GM12878 (cell line): Measurements from ENCODE around the gene ANAPC2. TPM values are rescaled to one million over a fixed set of nuclear protein-coding genes. Genes with fewer than 3 reads are reported as not detected.

Experiments
- ATF3 ChIP-seq: IDR thresholded peaks from 2 replicates; pipeline ENCODE4 v1.6.1; 2011; ENCODE audit warnings: low read depth, mild to moderate bottlenecking, low read length, moderate library complexity, borderline replicate concordance; ENCODE audit errors: extremely low read depth
- ATF7 ChIP-seq: fragments of 450-650 bp; IDR thresholded peaks from 2 replicates; pipeline ENCODE4 v1.6.1; 2016; ENCODE audit warnings: low read depth, mild to moderate bottlenecking
- BCL11A ChIP-seq: IDR thresholded peaks from 2 replicates; pipeline ENCODE4 v1.6.1; 2011; ENCODE audit warnings: low read depth, low read length
- BHLHE40 ChIP-seq, 2 experiments: fragments of 450-650 bp in 1 of 2; IDR thresholded peaks; 2 replicates each; pipeline ENCODE4 v1.6.1; 2011 to 2017; ENCODE audit warnings: low read depth in 2 of 2, borderline replicate concordance in 1 of 2, improper control_type of control experiment in 1 of 2, low read length in 1 of 2, mild to moderate bottlenecking in 1 of 2
- CHD1 ChIP-seq: IDR thresholded peaks from 2 replicates; pipeline ENCODE4 v1.6.1; 2012; ENCODE audit warnings: low read depth, low read length, improper control_type of control experiment
- FOXM1 ChIP-seq: IDR thresholded peaks from 2 replicates; pipeline ENCODE4 v1.6.1; 2012; ENCODE audit warnings: low read depth, mild to moderate bottlenecking, inconsistent platforms, low read length, moderate library complexity
- IKZF2 ChIP-seq, 2 experiments: fragments of 450-650 bp; IDR thresholded peaks; 2 replicates each; pipeline ENCODE4 v1.6.1; 2017; ENCODE audit warnings: mild to moderate bottlenecking in 2 of 2, moderate library complexity in 2 of 2
- IRF3 ChIP-seq: fragments of 450-650 bp; IDR thresholded peaks from 2 replicates; pipeline ENCODE4 v1.6.1; 2014; ENCODE audit warnings: mild to moderate bottlenecking
- JUNB ChIP-seq: IDR thresholded peaks from 2 replicates; pipeline ENCODE4 v1.6.1; 2016; ENCODE audit warnings: antibody characterized with exemption, mild to moderate bottlenecking
- KDM1A ChIP-seq: fragments of 200-600 bp; sonication (generic); IDR thresholded peaks from 2 replicates; pipeline ENCODE4 v1.6.1; 2016; ENCODE audit warnings: borderline replicate concordance
- MXI1 ChIP-seq: fragments of 150-350 bp; IDR thresholded peaks from 2 replicates; pipeline ENCODE4 v1.6.1; 2011; ENCODE audit warnings: low read depth, mild to moderate bottlenecking, inconsistent platforms, low read length, improper control_type of control experiment
- MYC ChIP-seq: IDR thresholded peaks from 2 replicates; pipeline ENCODE4 v1.6.1; 2011; ENCODE audit warnings: mild to moderate bottlenecking, low read length, moderate library complexity, inconsistent platforms; ENCODE audit not compliant: insufficient read depth, insufficient replicate concordance, insufficient read length, severe bottlenecking
- NBN ChIP-seq: fragments of 450-650 bp; IDR thresholded peaks from 2 replicates; pipeline ENCODE4 v1.6.1; 2016
- NFYB ChIP-seq: IDR thresholded peaks from 2 replicates; pipeline ENCODE4 v1.6.1; 2011; ENCODE audit warnings: low read depth, mild to moderate bottlenecking, low read length, improper control_type of control experiment, moderate library complexity; ENCODE audit not compliant: insufficient read depth
- NKRF ChIP-seq: fragments of 450-650 bp; conservative IDR thresholded peaks from 2 replicates; pipeline ENCODE4 v1.6.1; 2017; ENCODE audit warnings: mild to moderate bottlenecking, moderate library complexity
- NRF1 ChIP-seq: conservative IDR thresholded peaks from 2 replicates; pipeline ENCODE4 v1.6.1; 2011; ENCODE audit warnings: mild to moderate bottlenecking, low read depth, low read length, improper control_type of control experiment
- PAX5 ChIP-seq: IDR thresholded peaks from 2 replicates; pipeline ENCODE4 v1.6.1; 2011; ENCODE audit warnings: low read depth, low read length, borderline replicate concordance
- RB1 ChIP-seq: fragments of 450-650 bp; formaldehyde crosslinking; IDR thresholded peaks from 2 replicates; pipeline ENCODE4 v1.6.1; 2017; ENCODE audit warnings: mild to moderate bottlenecking, borderline replicate concordance
- SUZ12 ChIP-seq: fragments of 200-600 bp; sonication (generic); IDR thresholded peaks from one replicate; pipeline ENCODE4 v1.6.1; 2018; ENCODE audit warnings: antibody characterized with exemption, mild to moderate bottlenecking; ENCODE audit not compliant: unreplicated experiment
- ZNF274 ChIP-seq: IDR thresholded peaks from one replicate; pipeline ENCODE4 v1.8.0; 2011; ENCODE audit not compliant: insufficient read length, insufficient read depth
- ZNF592 ChIP-seq: fragments of 450-650 bp; IDR thresholded peaks from 2 replicates; pipeline ENCODE4 v1.6.1; 2017; ENCODE audit warnings: mild to moderate bottlenecking, moderate library complexity
- ZZZ3 ChIP-seq: IDR thresholded peaks from 2 replicates; pipeline ENCODE4 v1.6.1; 2011; ENCODE audit warnings: low read depth; ENCODE audit not compliant: control insufficient read depth, insufficient read length
- polyA plus RNA-seq, 11 experiments: library from polyadenylated mRNA; depleted of rRNA in 4 of 11; unstranded in 6 of 11; stranded (reverse) in 5 of 11; fragments of >200 nt; fragmentation: Nextera tagmentation in 4 of 11; fragmentation: Illumina TruSeq in 1 of 11; extraction: Ambion mirVana in 4 of 11; extraction: Trizol in 1 of 11; gene quantifications; 1 replicate in 1 of 11; 2 replicates in 10 of 11; pipeline versions ENCODE4 v1.2.1 to v1.2.3, GENCODE V29; 2011 to 2016; ENCODE audit warnings: inconsistent platforms in 2 of 11, missing spikeins in 2 of 11, low read depth in 1 of 11
- total RNA-seq, 4 experiments: library from RNA; depleted of rRNA in 3 of 4; stranded (reverse); fragments of >200 nt in 3 of 4; fragmentation: Illumina TruSeq in 1 of 4; extraction: Trizol in 1 of 4; gene quantifications; 2 replicates each; pipeline versions ENCODE4 v1.2.1 to v1.2.3, GENCODE V29; 2013 to 2021

The ANAPC2 gene
- total and polyA plus RNA-seq, 10 of the 15 experiments (the other 5 are each of a cell fraction or from before 2014, with no cell fraction given) = 0.03 to 65.2 (median 20.5) TPM

- TF ChIP-seq JUNB (no peak), IKZF2 (IDR thresholded peaks at IDR 0.05) (no peak), NKRF (peak; percentile 25), SUZ12 (no peak), CHD1 (no peak), ZNF274 (no peak), FOXM1 (no peak), BCL11A (no peak), RB1 (peak; percentile 71; the same call in 1 of the 2 replicates), ATF3 (no peak), NBN (no peak), KDM1A (no peak), ZNF592 (no peak), IRF3 (no peak), BHLHE40 (IDR thresholded peaks at IDR 0.05; ENCODE audit: borderline replicate concordance in 1 of 2, low read depth in 2 of 2, low read length in 1 of 2) (peak in 1 of 2 experiments; percentile 94; a peak in 3 of 4 replicates), ZZZ3 (no peak), PAX5 (no peak), NRF1 (peak; percentile 33; the same call in 1 of the 2 replicates), NFYB (peak; percentile 35; the same call in 1 of the 2 replicates), ATF7 (no peak), MXI1 (peak; percentile 60), MYC (no peak)
These were observed 19.2 kb downstream of the ANAPC2 start (continued) for GRCh38 chr9:137168904-137169856.
